Measurements from ENCODE around the gene GAPT.
"Not testable (repeated sequence)": the region's sequence is repeated elsewhere in the genome, so short reads cannot be mapped to it uniquely, and the experiment has no call there.

GAPT gene

GRCh38 chr5:58503390-58504046 is 12.3 kb downstream of the GAPT start:
- no peak for DNase-seq (ENCODE audit: low read depth)

- no peak for DNase-seq (ENCODE audit: low read depth)
Observed at GRCh38 chr5:58504766-58505165, 13.5 kb downstream of the GAPT start.

- DNase-seq (ENCODE audit: low read depth) = no peak
Observed at GRCh38 chr5:58505502-58505901, 14.3 kb downstream of the GAPT start.

- no peak for DNase-seq (ENCODE audit: low read depth)
Observed at GRCh38 chr5:58505971-58506640, 14.9 kb downstream of the GAPT start.

GRCh38 chr5:58507715-58508114 is 16.5 kb downstream of the GAPT start:
- DNase-seq (ENCODE audit: low read depth) = no peak

GRCh38 chr5:58517198-58517597 is 26.0 kb downstream of the GAPT start:
- no peak for DNase-seq (ENCODE audit: low read depth)

GRCh38 chr5:58523956-58524355 is 32.7 kb downstream of the GAPT start:
- DNase-seq (ENCODE audit: low read depth) = no peak

GRCh38 chr5:58524571-58524970 is 33.3 kb downstream of the GAPT start:
- no peak for DNase-seq (ENCODE audit: low read depth)

GRCh38 chr5:58530942-58531490 is 39.8 kb downstream of the GAPT start:
- DNase-seq (ENCODE audit: low read depth) = no peak

GRCh38 chr5:58541935-58542334 is 50.7 kb downstream of the GAPT start:
- DNase-seq (ENCODE audit: low read depth) = not testable (repeated sequence)

GRCh38 chr5:58542709-58543108 is 51.5 kb downstream of the GAPT start:
- DNase-seq (ENCODE audit: low read depth) = no peak

- DNase-seq (ENCODE audit: low read depth) = no peak
Observed at GRCh38 chr5:58543723-58544122, 52.5 kb downstream of the GAPT start.

- DNase-seq (ENCODE audit: low read depth) = no peak
Observed at GRCh38 chr5:58544195-58544594, 53.0 kb downstream of the GAPT start.

GRCh38 chr5:58544926-58545325 is 53.7 kb downstream of the GAPT start:
- no peak for DNase-seq (ENCODE audit: low read depth)

GRCh38 chr5:58545912-58546311 is 54.7 kb downstream of the GAPT start:
- DNase-seq (ENCODE audit: low read depth) = no peak
